Natural killer cell treated with Interleukin-12 subunit alpha and Interleukin-12 subunit beta and Interleukin-15 and Interleukin-18, amount 100 ng/mL, for 72 hours (primary cell): ENCODE results near the gene TICRR. TPM values are rescaled to one million over a fixed set of nuclear protein-coding genes. Genes with fewer than 3 reads are reported as not detected.
"Not testable (repeated sequence)": the region's sequence is repeated elsewhere in the genome, so short reads cannot be mapped to it uniquely, and the experiment has no call there.

Source experiments
- ATAC-seq, 2 donors: fragments of 150-1000 bp; cut with Tn5 transposase in 1 of 2; sonication (Bioruptor Pico), chemical (Tn5 transposase) in 1 of 2; 2 replicates each; pipeline ENCODE4 v1.10.0; 2021
- DNase-seq: peaks from one replicate; pipeline ENCODE4 v3.0.0; 2022; ENCODE audit warnings: low spot score
- H3K27ac Mint-ChIP-seq, 2 donors: 1 replicate in 1 of 2; 2 replicates in 1 of 2; pipeline ENCODE4 v1.8.0; 2022; ENCODE audit warnings: mixed read lengths in 2 of 2, mild to moderate bottlenecking in 1 of 2, moderate library complexity in 1 of 2
- H3K27me3 Mint-ChIP-seq, 2 donors: 1 replicate in 1 of 2; 2 replicates in 1 of 2; pipeline ENCODE4 v1.8.0; 2022; ENCODE audit warnings: mixed read lengths in 2 of 2
- H3K36me3 Mint-ChIP-seq: one replicate; pipeline ENCODE4 v1.8.0; 2022; ENCODE audit warnings: mixed read lengths
- H3K4me1 Mint-ChIP-seq, 2 donors: 1 replicate in 1 of 2; 2 replicates in 1 of 2; pipeline ENCODE4 v1.8.0; 2022; ENCODE audit warnings: low read depth in 2 of 2, mixed read lengths in 2 of 2, mild to moderate bottlenecking in 1 of 2
- H3K4me3 Mint-ChIP-seq: one replicate; pipeline ENCODE4 v1.8.0; 2022; ENCODE audit warnings: mixed read lengths
- H3K9me3 Mint-ChIP-seq: 2 replicates; pipeline ENCODE4 v1.8.0; 2022; ENCODE audit warnings: mixed read lengths
- total RNA-seq, 2 donors: library from RNA; stranded (reverse); gene quantifications; one replicate each; pipeline ENCODE4 v1.2.3, GENCODE V29; 2022

TICRR gene, protein sequence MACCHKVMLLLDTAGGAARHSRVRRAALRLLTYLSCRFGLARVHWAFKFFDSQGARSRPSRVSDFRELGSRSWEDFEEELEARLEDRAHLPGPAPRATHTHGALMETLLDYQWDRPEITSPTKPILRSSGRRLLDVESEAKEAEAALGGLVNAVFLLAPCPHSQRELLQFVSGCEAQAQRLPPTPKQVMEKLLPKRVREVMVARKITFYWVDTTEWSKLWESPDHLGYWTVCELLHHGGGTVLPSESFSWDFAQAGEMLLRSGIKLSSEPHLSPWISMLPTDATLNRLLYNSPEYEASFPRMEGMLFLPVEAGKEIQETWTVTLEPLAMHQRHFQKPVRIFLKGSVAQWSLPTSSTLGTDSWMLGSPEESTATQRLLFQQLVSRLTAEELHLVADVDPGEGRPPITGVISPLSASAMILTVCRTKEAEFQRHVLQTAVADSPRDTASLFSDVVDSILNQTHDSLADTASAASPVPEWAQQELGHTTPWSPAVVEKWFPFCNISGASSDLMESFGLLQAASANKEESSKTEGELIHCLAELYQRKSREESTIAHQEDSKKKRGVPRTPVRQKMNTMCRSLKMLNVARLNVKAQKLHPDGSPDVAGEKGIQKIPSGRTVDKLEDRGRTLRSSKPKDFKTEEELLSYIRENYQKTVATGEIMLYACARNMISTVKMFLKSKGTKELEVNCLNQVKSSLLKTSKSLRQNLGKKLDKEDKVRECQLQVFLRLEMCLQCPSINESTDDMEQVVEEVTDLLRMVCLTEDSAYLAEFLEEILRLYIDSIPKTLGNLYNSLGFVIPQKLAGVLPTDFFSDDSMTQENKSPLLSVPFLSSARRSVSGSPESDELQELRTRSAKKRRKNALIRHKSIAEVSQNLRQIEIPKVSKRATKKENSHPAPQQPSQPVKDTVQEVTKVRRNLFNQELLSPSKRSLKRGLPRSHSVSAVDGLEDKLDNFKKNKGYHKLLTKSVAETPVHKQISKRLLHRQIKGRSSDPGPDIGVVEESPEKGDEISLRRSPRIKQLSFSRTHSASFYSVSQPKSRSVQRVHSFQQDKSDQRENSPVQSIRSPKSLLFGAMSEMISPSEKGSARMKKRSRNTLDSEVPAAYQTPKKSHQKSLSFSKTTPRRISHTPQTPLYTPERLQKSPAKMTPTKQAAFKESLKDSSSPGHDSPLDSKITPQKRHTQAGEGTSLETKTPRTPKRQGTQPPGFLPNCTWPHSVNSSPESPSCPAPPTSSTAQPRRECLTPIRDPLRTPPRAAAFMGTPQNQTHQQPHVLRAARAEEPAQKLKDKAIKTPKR (N-terminal part only)
- total RNA-seq: 10 to 100 TPM; 12.9 to 42.1 TPM

DNA sequence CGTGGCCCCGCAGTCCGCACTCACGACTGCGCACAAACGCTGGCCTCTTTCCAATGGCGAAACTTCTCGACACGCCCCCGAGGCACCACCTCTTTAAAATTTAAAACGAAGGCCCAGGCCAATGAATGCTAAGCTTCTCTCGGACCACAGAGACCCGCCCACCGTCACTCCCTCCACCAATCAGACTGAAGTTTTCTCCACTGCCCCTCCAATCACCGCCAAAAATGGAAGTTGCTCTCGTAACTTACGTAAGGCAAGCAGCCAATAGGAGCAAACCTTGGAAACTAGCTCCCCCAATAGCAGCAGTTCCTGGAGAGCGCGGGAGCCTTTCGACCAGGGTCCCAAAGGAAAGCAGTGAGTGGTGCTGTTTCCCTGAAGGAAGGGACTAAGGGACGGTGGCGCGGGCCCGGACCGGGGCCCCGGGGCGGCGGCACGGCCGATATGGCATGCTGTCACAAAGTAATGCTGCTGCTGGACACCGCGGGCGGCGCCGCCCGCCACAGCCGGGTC is at the start of gene TICRR:
Gene TICRR (plus strand): TSS at position 324 of the 510 bp plus-strand sequence. CDS start 118 bp downstream, at position 442.
- H3K27ac Mint-ChIP-seq: peak within 1 kb of the TSS; percentile 34 to 51
- peaks cover 15 to 17% of the 10 kb centered on the region in 2 donors for H3K4me1 Mint-ChIP-seq
- no peaks in the 10 kb centered on the region for H3K9me3 Mint-ChIP-seq
- H3K4me3 Mint-ChIP-seq: peak within 1 kb of the TSS; percentile 93
- H3K36me3 Mint-ChIP-seq: peaks cover 5% of the 10 kb centered on the region
- DNase-seq: peak; percentile 96
- H3K27me3 Mint-ChIP-seq: peaks cover 13 to 17% of the 10 kb centered on the region in 2 donors
- ATAC-seq: peak; percentile 97 to 98

DNA sequence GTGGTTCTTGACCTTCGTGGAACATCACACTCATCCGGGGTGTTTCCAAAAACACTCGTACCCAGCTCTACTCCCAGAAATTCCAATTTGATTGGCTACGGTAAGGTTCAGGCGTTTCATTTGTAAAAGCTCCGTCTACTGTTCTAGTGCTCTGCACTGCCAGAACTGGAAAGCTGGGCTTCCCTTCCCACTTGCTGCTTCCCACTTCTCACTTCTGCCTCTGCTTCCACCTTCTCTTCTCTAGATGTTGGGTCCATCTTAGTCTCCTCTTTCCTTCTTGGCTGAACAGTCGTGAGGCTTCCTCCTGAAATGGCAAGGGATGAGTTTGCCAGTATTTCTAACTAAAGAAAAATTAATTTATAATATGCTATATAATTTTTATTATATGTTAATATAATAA is 49.1 kb upstream of the TICRR start:
- Mint-ChIP-seq H3K4me3 (no peak overlapping the region), H3K9me3 (no peaks in the 10 kb centered on the region), H3K4me1 (no peaks in the 10 kb centered on the region), H3K36me3 (no peaks in the 10 kb centered on the region), H3K27ac (no peak overlapping the region), H3K27me3 (peaks cover 7 to 8% of the 10 kb centered on the region in 2 donors)
- ATAC-seq (no peak), DNase-seq (no peak)

DNA sequence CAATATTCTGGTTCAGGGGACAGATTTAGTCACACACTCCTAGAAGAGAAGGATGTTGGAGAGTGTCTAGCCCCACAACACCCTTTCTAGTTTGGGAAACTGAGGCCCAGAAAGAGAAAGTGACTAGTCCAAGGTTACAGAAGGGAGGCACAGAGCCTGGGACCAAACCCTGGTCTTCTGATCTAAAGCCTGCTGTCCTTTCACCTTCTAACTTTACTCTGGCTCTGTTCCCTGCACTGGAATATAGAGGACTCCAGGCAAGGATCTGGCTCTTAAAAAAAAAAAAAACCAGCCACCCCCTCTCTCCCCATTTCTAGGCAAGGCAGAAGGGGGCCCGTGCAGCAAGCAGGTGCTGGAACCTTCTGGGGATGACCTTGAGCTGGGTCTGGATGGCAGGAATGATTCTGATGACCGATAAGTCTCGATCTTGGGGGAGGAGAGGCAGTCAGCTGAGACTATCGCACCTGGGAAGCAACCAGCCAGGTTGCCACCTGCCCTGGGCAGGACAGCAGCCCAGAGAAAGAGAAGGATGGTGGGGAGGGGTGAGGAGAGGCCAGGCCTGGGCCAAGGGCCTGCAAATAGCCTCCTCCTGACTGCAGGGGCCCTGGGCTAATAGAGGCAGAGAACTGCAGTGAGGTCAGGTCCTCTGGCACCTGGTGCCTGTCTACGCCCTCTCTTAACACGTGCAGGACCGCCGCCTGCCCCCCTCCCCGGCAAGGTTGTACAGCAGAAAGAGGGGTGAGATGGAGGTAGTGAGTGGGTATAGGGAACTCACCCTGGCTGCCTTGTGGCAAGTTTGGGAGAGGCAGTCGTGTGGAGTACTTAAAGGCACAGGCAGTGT is 48.4 kb upstream of the TICRR start:
- no peak overlapping the region for H3K4me3 Mint-ChIP-seq
- H3K27ac Mint-ChIP-seq: no peak overlapping the region

GRCh38 chr15:89528757-89529352 is 46.4 kb upstream of the TICRR start:
- Mint-ChIP-seq H3K27me3 (peaks cover 3 to 7% of the 10 kb centered on the region in 2 donors), H3K4me1 (no peaks in the 10 kb centered on the region), H3K36me3 (no peaks in the 10 kb centered on the region), H3K4me3 (no peak overlapping the region), H3K27ac (no peak overlapping the region), H3K9me3 (no peaks in the 10 kb centered on the region)
- DNase-seq (no peak), ATAC-seq (no peak)

More for the DNA sequence above, 48.4 kb upstream of the TICRR start:
- no peaks in the 10 kb centered on the region for H3K4me1 Mint-ChIP-seq
- no peaks in the 10 kb centered on the region for H3K36me3 Mint-ChIP-seq
- H3K27me3 Mint-ChIP-seq: peaks cover 7 to 8% of the 10 kb centered on the region in 2 donors
- no peaks in the 10 kb centered on the region for H3K9me3 Mint-ChIP-seq
- DNase-seq (no peak), ATAC-seq (peak; percentile 25 to 32)

GRCh38 chr15:89530976-89531375 is 44.3 kb upstream of the TICRR start:
- H3K27me3 Mint-ChIP-seq: peaks cover 11 to 23% of the 10 kb centered on the region in 2 donors
- no peaks in the 10 kb centered on the region for H3K4me1 Mint-ChIP-seq
- no peak overlapping the region for H3K27ac Mint-ChIP-seq
- H3K36me3 Mint-ChIP-seq: no peaks in the 10 kb centered on the region
- no peak overlapping the region for H3K4me3 Mint-ChIP-seq
- no peaks in the 10 kb centered on the region for H3K9me3 Mint-ChIP-seq
- no peak for ATAC-seq
- DNase-seq: no peak

GRCh38 chr15:89531796-89532537 is 43.3 kb upstream of the TICRR start:
- no peak for ATAC-seq
- Mint-ChIP-seq H3K27ac (no peak overlapping the region), H3K4me1 (no peaks in the 10 kb centered on the region), H3K4me3 (no peak overlapping the region), H3K27me3 (peaks cover 15 to 26% of the 10 kb centered on the region in 2 donors), H3K36me3 (no peaks in the 10 kb centered on the region), H3K9me3 (no peaks in the 10 kb centered on the region)
- DNase-seq: no peak

GRCh38 chr15:89533861-89534544 is 41.3 kb upstream of the TICRR start:
- Mint-ChIP-seq H3K9me3 (peaks cover 6% of the 10 kb centered on the region), H3K4me1 (no peaks in the 10 kb centered on the region), H3K27me3 (peaks cover 24 to 40% of the 10 kb centered on the region in 2 donors), H3K27ac (no peak overlapping the region), H3K4me3 (no peak overlapping the region), H3K36me3 (peaks cover 9% of the 10 kb centered on the region)
- no peak for ATAC-seq
- DNase-seq: no peak

- Mint-ChIP-seq H3K27me3 (peaks cover 33 to 42% of the 10 kb centered on the region in 2 donors), H3K36me3 (peaks cover 9% of the 10 kb centered on the region), H3K27ac (no peak overlapping the region), H3K9me3 (peaks cover 6% of the 10 kb centered on the region), H3K4me1 (no peaks in the 10 kb centered on the region), H3K4me3 (no peak overlapping the region)
- no peak for ATAC-seq
- no peak for DNase-seq
Measured at GRCh38 chr15:89539027-89539426, 36.2 kb upstream of the TICRR start.

- peaks cover 9% of the 10 kb centered on the region for H3K36me3 Mint-ChIP-seq
- H3K27me3 Mint-ChIP-seq: peaks cover 25 to 32% of the 10 kb centered on the region in 2 donors
- no peak for DNase-seq
- H3K4me1 Mint-ChIP-seq: no peaks in the 10 kb centered on the region
- ATAC-seq: no peak
- H3K4me3 Mint-ChIP-seq: no peak overlapping the region
- no peak overlapping the region for H3K27ac Mint-ChIP-seq
- peaks cover 6% of the 10 kb centered on the region for H3K9me3 Mint-ChIP-seq
Measured at GRCh38 chr15:89542369-89542768, 32.9 kb upstream of the TICRR start.

GRCh38 chr15:89543389-89543788 is 31.9 kb upstream of the TICRR start:
- no peak for ATAC-seq
- H3K36me3 Mint-ChIP-seq: no peaks in the 10 kb centered on the region
- no peaks in the 10 kb centered on the region for H3K4me1 Mint-ChIP-seq
- no peak for DNase-seq
- no peak overlapping the region for H3K27ac Mint-ChIP-seq
- no peaks in the 10 kb centered on the region for H3K9me3 Mint-ChIP-seq
- H3K4me3 Mint-ChIP-seq: no peak overlapping the region
- H3K27me3 Mint-ChIP-seq: peaks cover 19 to 23% of the 10 kb centered on the region in 2 donors

DNA sequence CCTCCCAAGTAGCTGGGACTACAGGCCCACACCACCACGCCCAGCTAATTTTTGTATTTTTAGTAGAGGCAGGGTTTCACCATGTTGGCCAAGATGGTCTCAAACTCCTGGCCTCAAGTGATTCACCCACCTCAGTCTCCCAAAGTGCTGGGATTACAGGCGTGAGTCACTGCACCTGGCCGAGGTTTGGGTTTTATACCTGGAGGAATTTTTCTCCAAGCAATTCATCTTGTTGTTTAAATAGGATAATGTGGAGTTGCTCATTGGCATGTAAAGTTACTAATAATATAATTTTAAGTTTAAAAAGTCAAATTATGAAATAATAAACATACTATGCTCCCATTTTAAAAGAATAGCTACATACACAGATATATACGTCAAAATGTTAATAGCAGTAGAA is 26.1 kb upstream of the TICRR start:
- not testable (repeated sequence) for H3K4me3 Mint-ChIP-seq, ATAC-seq, H3K36me3 Mint-ChIP-seq

More for the DNA sequence above, 26.1 kb upstream of the TICRR start:
- H3K4me1 Mint-ChIP-seq, H3K9me3 Mint-ChIP-seq, H3K27ac Mint-ChIP-seq, DNase-seq: not testable (repeated sequence)
- peaks cover 10 to 15% of the 10 kb centered on the region in 2 donors for H3K27me3 Mint-ChIP-seq
